GM23338 (cell line): ENCODE data around the gene KLK5. TPM values are rescaled to one million over a fixed set of nuclear protein-coding genes. Genes with fewer than 3 reads are reported as not detected.

Source experiments
- ATAC-seq: fragments of 200-7000 bp; cut with Tn5 transposase; 3 replicates; pipeline ENCODE4 v1.9.1; 2020
- DNase-seq: peaks from one replicate; pipeline ENCODE4 v3.0.0-alpha.2; 2015; ENCODE audit warnings: low spot score
- H2AFZ ChIP-seq: fragments of 200-600 bp; sonication (generic); 2 replicates; pipeline ENCODE4 v1.8.0; 2016; ENCODE audit warnings: antibody characterized with exemption, mild to moderate bottlenecking, moderate library complexity
- H3F3A ChIP-seq: fragments of 200-600 bp; sonication (generic); replicated peaks from 2 replicates; pipeline ENCODE4 v1.8.0; 2017; ENCODE audit warnings: antibody characterized with exemption, mixed run types, low read depth
- H3K27ac ChIP-seq: fragments of 200-600 bp; sonication (generic); 2 replicates; pipeline ENCODE4 v1.6.1; 2016; ENCODE audit warnings: low read depth
- H3K27me3 ChIP-seq: fragments of 200-600 bp; sonication (generic); 2 replicates; pipeline ENCODE4 v1.8.0; 2016; ENCODE audit warnings: mild to moderate bottlenecking, mixed run types, moderate library complexity; ENCODE audit not compliant: insufficient read depth
- H3K36me3 ChIP-seq: fragments of 200-600 bp; sonication (generic); 2 replicates; pipeline ENCODE4 v1.8.0; 2016; ENCODE audit warnings: mild to moderate bottlenecking; ENCODE audit not compliant: insufficient read depth
- H3K4me1 ChIP-seq: fragments of 200-600 bp; sonication (generic); 2 replicates; pipeline ENCODE4 v1.8.0; 2016; ENCODE audit warnings: mild to moderate bottlenecking, moderate library complexity; ENCODE audit not compliant: insufficient read depth
- H3K4me2 ChIP-seq: fragments of 200-600 bp; sonication (generic); 2 replicates; pipeline ENCODE4 v1.7.1; 2017; ENCODE audit warnings: mixed run types
- H3K4me3 ChIP-seq: fragments of 200-600 bp; sonication (generic); 2 replicates; pipeline ENCODE4 v1.6.1; 2016; ENCODE audit warnings: mixed run types
- H3K79me2 ChIP-seq: fragments of 200-600 bp; sonication (generic); replicated peaks from 2 replicates; pipeline ENCODE4 v1.8.0; 2017; ENCODE audit warnings: mild to moderate bottlenecking; ENCODE audit not compliant: insufficient read depth
- H3K9me2 ChIP-seq: fragments of 200-600 bp; sonication (generic); 2 replicates; pipeline ENCODE4 v1.8.0; 2017; ENCODE audit not compliant: insufficient read depth
- H4K20me1 ChIP-seq: fragments of 200-600 bp; sonication (generic); replicated peaks from 2 replicates; pipeline ENCODE4 v1.8.0; 2017; ENCODE audit warnings: mild to moderate bottlenecking; ENCODE audit not compliant: insufficient read depth
- H3K27ac Mint-ChIP-seq: 2 replicates; pipeline ENCODE4 v1.8.0; 2020; ENCODE audit warnings: inconsistent platforms, mild to moderate bottlenecking, moderate library complexity, mixed read lengths
- H3K27me3 Mint-ChIP-seq: 3 replicates; pipeline ENCODE4 v1.8.0; 2022; ENCODE audit warnings: low read depth, mild to moderate bottlenecking, moderate library complexity, mixed read lengths, inconsistent platforms; ENCODE audit not compliant: insufficient read depth, poor library complexity
- H3K36me3 Mint-ChIP-seq: 3 replicates; pipeline ENCODE4 v1.8.0; 2021; ENCODE audit warnings: low read depth, mild to moderate bottlenecking, inconsistent platforms, moderate library complexity, mixed read lengths
- H3K4me1 Mint-ChIP-seq: 3 replicates; pipeline ENCODE4 v1.8.0; 2020; ENCODE audit warnings: mild to moderate bottlenecking, inconsistent platforms, mixed read lengths
- H3K4me3 Mint-ChIP-seq: 3 replicates; pipeline ENCODE4 v1.8.0; 2021; ENCODE audit warnings: moderate library complexity, mild to moderate bottlenecking, inconsistent platforms, mixed read lengths
- H3K9me3 Mint-ChIP-seq: 3 replicates; pipeline ENCODE4 v1.8.0; 2020; ENCODE audit warnings: moderate library complexity, mild to moderate bottlenecking, inconsistent platforms, mixed read lengths
- CTCF ChIP-seq, 2 experiments: fragments of 200-600 bp in 1 of 2; sonication (generic) in 1 of 2; conservative IDR thresholded peaks; 2 replicates each; pipeline versions ENCODE4 v1.5.1 to v1.6.1; 2016 to 2017; ENCODE audit warnings: antibody characterized with exemption in 2 of 2, low read depth in 2 of 2, mild to moderate bottlenecking in 2 of 2, moderate library complexity in 1 of 2
- NANOG ChIP-seq: IDR thresholded peaks from 2 replicates; pipeline ENCODE4 v1.6.1; 2016; ENCODE audit warnings: antibody characterized with exemption, borderline replicate concordance
- REST ChIP-seq: IDR thresholded peaks from one replicate; pipeline ENCODE4 v1.6.1; 2018; ENCODE audit warnings: antibody characterized with exemption; ENCODE audit not compliant: unreplicated experiment
- ZNF462 ChIP-seq: fragments of 250-450 bp; sonication (Bioruptor Pico); IDR thresholded peaks from 2 replicates; pipeline ENCODE4 v1.5.0; 2020; ENCODE audit warnings: mild to moderate bottlenecking, moderate library complexity
- polyA plus RNA-seq: library from polyadenylated mRNA; unstranded; fragments of >200 nt; fragmentation: Nextera tagmentation; extraction: Ambion mirVana; gene quantifications from 2 replicates; pipeline ENCODE4 v1.2.1, GENCODE V29; 2016
- total RNA-seq: library from RNA; depleted of rRNA; stranded (reverse); fragments of >200 nt; shearing (Covaris generic); gene quantifications from 2 replicates; pipeline ENCODE4 v1.2.3, GENCODE V29; 2014

The KLK5 gene
- total and polyA plus RNA-seq, 2 experiments from 2014 or later: 0.66 TPM; not detected in 1

DNA sequence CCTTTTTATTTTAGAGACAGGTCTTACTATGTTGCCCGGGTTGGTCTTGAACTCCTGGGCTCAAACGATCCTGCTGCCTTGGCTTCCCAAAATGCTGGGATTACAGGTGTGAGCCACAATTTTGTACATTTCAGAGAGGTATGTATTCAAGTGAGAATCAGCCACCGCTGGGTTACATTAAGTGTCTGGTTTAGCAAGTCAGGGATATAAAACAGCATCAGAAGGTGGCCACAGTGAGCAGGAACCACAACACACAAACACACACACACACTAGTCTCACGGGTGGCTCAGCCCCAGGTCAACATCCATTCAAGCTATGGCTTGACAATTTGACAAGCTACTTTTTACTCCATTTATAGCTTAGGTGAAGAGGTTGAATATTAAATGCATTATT lies 20.2 kb downstream of the KLK5 start:
- ATAC-seq (no peak), DNase-seq (no peak)
- Histone ChIP-seq H3K79me2 (no peaks in the 10 kb centered on the region), H4K20me1 (no peaks in the 10 kb centered on the region), H3K9me2 (no peaks in the 10 kb centered on the region; the same call in 1 of the 2 replicates), H3K27ac (no peak overlapping the region), H3K27me3 (no peaks in the 10 kb centered on the region), H3K4me2 (no peak overlapping the region), H3K36me3 (no peaks in the 10 kb centered on the region), H3F3A (no peaks in the 10 kb centered on the region), H3K4me3 (no peak overlapping the region), H2AFZ (no peak overlapping the region), H3K4me1 (no peaks in the 10 kb centered on the region)
- Mint-ChIP-seq H3K36me3 (no peaks in the 10 kb centered on the region), H3K27me3 (peaks cover 16% of the 10 kb centered on the region), H3K27ac (no peak overlapping the region), H3K9me3 (no peaks in the 10 kb centered on the region; the same call in 1 of the 3 replicates), H3K4me3 (no peak overlapping the region), H3K4me1 (peaks cover 6% of the 10 kb centered on the region; the same call in 2 of the 3 replicates)
- 0 out of 4 replicates have a peak, but pooled peaks of 1 of the 2 experiments have one; percentile 2 for TF ChIP-seq CTCF (conservative IDR thresholded peaks at IDR 0.05; ENCODE audit: low read depth in 2 of 2)
- no peak for TF ChIP-seq ZNF462 (CRISPR knock-in tag)
- TF ChIP-seq NANOG: no peak
- no peak for TF ChIP-seq REST
